ENCODE data around the gene SRCIN1.
A peak's percentile ranks its signal among the peaks of the same experiment; 100 is the strongest.

Gene SRCIN1

DNA sequence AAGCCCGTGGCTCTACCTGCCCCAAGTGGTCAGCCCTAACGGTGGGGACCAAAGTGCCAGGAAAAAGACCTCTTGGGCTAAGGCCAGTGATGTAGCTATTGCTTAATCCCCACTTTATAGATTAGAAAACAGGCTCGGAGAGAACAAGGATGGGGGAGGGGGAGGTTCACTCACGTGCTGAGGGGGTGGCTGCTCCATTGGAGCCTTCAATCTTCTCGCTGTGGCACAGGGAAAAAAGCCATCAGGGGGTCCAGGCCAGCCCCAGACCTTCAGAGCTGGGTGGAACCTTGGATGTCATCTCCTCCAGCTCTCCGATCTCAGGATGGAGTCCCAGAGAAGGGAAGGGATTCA, 45.9 kb downstream of the SRCIN1 start:
- Histone ChIP-seq H3K4me3 (replicated peaks; ENCODE audit: low read depth, low read length) (no peak overlapping the region), H3K36me3 (ENCODE audit: control insufficient read depth, insufficient read depth, low read length) (no peaks in the 10 kb centered on the region), H3K27me3 (replicated peaks; ENCODE audit: control insufficient read depth, insufficient read depth, low read length) (peaks cover 3% of the 10 kb centered on the region)
- no peak for DNase-seq (ENCODE audit: extremely low read depth, insufficient read length)
- TF ChIP-seq, protein P1, sequence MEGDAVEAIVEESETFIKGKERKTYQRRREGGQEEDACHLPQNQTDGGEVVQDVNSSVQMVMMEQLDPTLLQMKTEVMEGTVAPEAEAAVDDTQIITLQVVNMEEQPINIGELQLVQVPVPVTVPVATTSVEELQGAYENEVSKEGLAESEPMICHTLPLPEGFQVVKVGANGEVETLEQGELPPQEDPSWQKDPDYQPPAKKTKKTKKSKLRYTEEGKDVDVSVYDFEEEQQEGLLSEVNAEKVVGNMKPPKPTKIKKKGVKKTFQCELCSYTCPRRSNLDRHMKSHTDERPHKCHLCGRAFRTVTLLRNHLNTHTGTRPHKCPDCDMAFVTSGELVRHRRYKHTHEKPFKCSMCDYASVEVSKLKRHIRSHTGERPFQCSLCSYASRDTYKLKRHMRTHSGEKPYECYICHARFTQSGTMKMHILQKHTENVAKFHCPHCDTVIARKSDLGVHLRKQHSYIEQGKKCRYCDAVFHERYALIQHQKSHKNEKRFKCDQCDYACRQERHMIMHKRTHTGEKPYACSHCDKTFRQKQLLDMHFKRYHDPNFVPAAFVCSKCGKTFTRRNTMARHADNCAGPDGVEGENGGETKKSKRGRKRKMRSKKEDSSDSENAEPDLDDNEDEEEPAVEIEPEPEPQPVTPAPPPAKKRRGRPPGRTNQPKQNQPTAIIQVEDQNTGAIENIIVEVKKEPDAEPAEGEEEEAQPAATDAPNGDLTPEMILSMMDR (IDR thresholded peaks at IDR 0.05; ENCODE audit: insufficient read depth, low read length, poor library complexity, severe bottlenecking): no peak

DNA sequence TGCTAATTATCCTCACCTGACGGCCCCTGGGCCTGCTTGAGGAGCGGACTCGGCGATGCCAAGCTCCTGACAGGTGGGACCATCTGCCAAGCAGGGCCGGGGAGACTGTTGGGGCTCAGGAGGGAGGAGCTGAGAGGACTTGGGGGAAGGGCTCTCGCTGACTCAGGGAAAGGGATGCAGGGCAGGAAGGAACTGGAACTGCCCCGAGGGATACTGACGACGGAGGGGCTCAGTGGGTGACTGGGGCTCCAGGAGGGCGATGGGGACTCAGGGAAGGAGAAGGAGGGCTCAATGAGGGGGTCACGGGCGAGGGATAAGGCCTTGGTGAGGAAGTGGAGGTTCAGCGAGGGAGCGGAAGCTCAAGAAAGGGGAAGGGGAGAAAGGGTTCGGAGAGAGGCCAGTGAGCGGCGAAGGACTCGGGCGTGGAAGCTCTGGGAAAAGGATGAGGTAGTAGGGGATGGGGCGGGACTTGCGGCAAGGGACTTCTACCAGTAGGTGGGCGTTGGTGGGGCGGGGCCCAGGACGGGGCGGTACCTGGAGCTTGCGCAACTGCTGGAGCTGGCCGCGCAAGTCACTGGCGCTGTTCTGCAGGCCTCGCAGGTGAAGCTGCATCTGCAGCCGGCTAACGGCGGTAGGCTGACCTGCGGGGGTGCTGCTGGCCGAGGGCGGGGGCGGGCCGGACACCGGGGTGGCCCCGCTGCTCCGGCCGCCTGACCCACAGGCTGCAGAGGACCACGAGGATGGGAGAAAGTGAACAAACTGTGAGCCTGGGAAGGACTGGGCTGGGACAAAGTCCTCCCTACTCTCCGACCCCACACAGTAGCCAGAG, 46.5 kb downstream of the SRCIN1 start:
- TF ChIP-seq, protein P1 (IDR thresholded peaks at IDR 0.05; ENCODE audit: insufficient read depth, low read length, poor library complexity, severe bottlenecking): peak; percentile 42
- Histone ChIP-seq H3K27me3 (replicated peaks; ENCODE audit: control insufficient read depth, insufficient read depth, low read length) (peaks cover 3% of the 10 kb centered on the region), H3K36me3 (ENCODE audit: control insufficient read depth, insufficient read depth, low read length) (no peaks in the 10 kb centered on the region), H3K4me3 (replicated peaks; ENCODE audit: low read depth, low read length) (peak overlapping the region; percentile 65)
- peak; percentile 89 for DNase-seq (ENCODE audit: extremely low read depth, insufficient read length)

DNA sequence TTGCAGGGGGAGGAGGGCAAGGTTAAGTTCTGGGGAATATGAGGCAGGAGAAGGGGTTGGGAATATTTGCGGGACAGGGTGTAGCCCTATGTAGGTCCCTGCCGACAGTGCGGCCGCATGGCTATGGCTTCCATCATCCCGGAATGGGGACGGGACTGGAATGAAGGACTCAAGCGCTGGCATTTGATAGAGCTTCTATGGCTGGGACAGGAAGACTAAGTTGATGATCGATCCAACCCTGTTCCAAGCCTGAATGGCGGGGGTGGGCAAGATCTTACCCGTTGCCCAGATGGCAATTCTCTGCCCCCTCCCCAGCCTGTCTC, 47.1 kb downstream of the SRCIN1 start:
- Histone ChIP-seq H3K27me3 (replicated peaks; ENCODE audit: control insufficient read depth, insufficient read depth, low read length) (peaks cover 3% of the 10 kb centered on the region), H3K36me3 (ENCODE audit: control insufficient read depth, insufficient read depth, low read length) (no peaks in the 10 kb centered on the region), H3K4me3 (replicated peaks; ENCODE audit: low read depth, low read length) (peak overlapping the region; percentile 65)
- TF ChIP-seq, protein P1 (IDR thresholded peaks at IDR 0.05; ENCODE audit: insufficient read depth, low read length, poor library complexity, severe bottlenecking): no peak
- no peak for DNase-seq (ENCODE audit: extremely low read depth, insufficient read length)

DNA sequence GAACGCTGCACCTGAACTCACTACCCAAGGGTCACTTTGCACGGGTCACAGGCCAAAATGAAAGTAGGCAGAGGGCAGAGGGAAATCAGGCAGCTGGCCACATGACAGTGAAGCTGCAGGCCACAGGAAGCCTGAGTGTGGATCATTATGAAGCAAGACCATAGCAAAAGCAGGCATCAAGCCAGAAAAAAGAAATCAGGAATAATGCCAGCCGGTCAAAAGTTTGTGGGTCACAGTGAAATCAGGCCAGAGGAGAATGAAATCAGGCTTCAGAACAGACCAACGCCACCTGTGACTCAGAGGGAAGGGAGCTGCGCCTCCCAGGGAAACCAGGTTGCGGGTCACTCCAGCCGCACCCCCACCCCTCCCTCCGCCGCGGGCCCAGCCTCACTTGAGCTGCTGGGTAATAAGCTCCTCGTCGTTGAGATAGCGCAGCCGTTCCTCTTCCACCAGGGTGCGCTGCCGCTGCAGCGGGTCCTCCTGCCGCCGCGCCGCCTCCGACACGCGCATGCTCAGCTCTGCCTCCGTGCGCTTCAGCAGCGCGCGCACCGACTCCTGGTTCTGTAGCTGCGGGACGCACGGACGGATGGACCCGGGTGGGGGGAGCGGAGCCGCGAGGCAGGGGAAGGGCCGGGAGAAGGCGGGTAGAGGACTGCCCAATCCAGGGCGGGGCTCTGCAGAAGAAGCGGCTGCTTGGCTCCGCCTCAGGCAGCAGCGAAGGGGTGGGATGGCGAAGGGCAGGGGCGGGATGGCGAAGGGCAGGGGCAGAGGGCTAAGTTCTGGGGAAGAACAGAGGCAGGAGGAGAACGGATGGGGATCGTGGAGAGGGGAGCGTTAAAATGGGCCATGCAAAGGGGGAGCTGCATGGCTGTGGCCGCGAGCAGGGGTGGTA, 47.7 kb downstream of the SRCIN1 start:
- peak; percentile 88 for DNase-seq (ENCODE audit: extremely low read depth, insufficient read length)
- H3K36me3 ChIP-seq (ENCODE audit: control insufficient read depth, insufficient read depth, low read length): no peaks in the 10 kb centered on the region
- H3K27me3 ChIP-seq (replicated peaks; ENCODE audit: control insufficient read depth, insufficient read depth, low read length): peaks cover 3% of the 10 kb centered on the region
- TF ChIP-seq, protein P1 (IDR thresholded peaks at IDR 0.05; ENCODE audit: insufficient read depth, low read length, poor library complexity, severe bottlenecking): peak; percentile 98
- H3K4me3 ChIP-seq (replicated peaks; ENCODE audit: low read depth, low read length): peak overlapping the region; percentile 65

DNA sequence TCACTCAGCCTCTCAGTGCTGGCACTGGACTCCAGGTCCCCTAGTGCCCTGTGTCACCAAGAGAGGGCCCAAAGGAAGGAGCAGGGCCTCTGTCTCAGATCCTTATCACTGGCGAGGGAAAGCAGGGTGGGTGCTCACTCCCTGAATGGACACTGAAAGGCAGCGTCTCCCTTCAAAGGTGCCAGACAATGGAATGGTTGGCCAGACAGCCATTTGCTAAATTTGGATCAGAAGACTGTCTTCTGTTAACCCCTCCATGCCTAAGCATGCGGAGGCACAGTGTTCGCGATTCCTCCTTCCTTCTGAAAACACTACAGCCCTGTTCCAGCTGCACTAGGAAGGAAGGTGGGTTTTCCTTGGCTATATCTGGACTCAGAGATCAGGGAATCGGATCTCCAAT, 48.4 kb downstream of the SRCIN1 start:
- no peak for DNase-seq (ENCODE audit: extremely low read depth, insufficient read length)
- TF ChIP-seq, protein P1 (IDR thresholded peaks at IDR 0.05; ENCODE audit: insufficient read depth, low read length, poor library complexity, severe bottlenecking): no peak
- H3K4me3 ChIP-seq (replicated peaks; ENCODE audit: low read depth, low read length): no peak overlapping the region
- H3K27me3 ChIP-seq (replicated peaks; ENCODE audit: control insufficient read depth, insufficient read depth, low read length): peaks cover 3% of the 10 kb centered on the region
- H3K36me3 ChIP-seq (ENCODE audit: control insufficient read depth, insufficient read depth, low read length): no peaks in the 10 kb centered on the region

Measured in GM06990 (cell line).